ENCODE results near the gene DVL2. TPM values are rescaled to one million over a fixed set of nuclear protein-coding genes. Genes with fewer than 3 reads are reported as not detected.
A peak's percentile ranks its signal among the peaks of the same experiment; 100 is the strongest.

The DVL2 gene
- total and polyA plus RNA-seq, 2 of the 13 experiments (the other 11 are each of a cell fraction or from before 2014, with no cell fraction given), result 5.7 to 38.2 TPM

GRCh38 chr17:7178973-7179316, 55.4 kb downstream of the DVL2 start:
- POLR2A ChIA-PET, result interaction anchor here (0.6 to 4.4 kb wide), 25 partner anchors 10 to 466 kb away, joined by 3 to 76 read pairs (median 7); partner anchors contain the start of genes ACADVL, ASGR2, DLG4 and DVL2
- WGBS (ENCODE audit: low lambda C conversion rate), result 1% methylated on average over 11 of the region's 11 CpGs
- BruUV-seq (replicated peaks), result no TSS peak
- TF ChIP-seq ZNF263 (CRISPR knock-in tag; IDR thresholded peaks at IDR 0.05), result no peak
- TF ChIP-seq ZNF468 (CRISPR knock-in tag; IDR thresholded peaks at IDR 0.05), result no peak
- TF ChIP-seq HINFP (CRISPR knock-in tag; IDR thresholded peaks at IDR 0.05; ENCODE audit: low read depth), result 0 out of 2 replicates have a peak, but pooled peaks have one; percentile 29
- no peak for TF ChIP-seq CBX1 (IDR thresholded peaks at IDR 0.05; ENCODE audit: low read depth)
- TF ChIP-seq LRRFIP1 (CRISPR knock-in tag; conservative IDR thresholded peaks at IDR 0.05), result no peak
- no peak for TF ChIP-seq THYN1 (CRISPR knock-in tag; IDR thresholded peaks at IDR 0.05; ENCODE audit: borderline replicate concordance, low read depth)
- TF ChIP-seq ZNF616 (CRISPR knock-in tag; IDR thresholded peaks at IDR 0.05; ENCODE audit: low read depth), result no peak
- TF ChIP-seq PHF20 (CRISPR knock-in tag; IDR thresholded peaks at IDR 0.05), result no peak
- TF ChIP-seq SATB2 (CRISPR knock-in tag; IDR thresholded peaks at IDR 0.05), result 0 out of 2 replicates have a peak, but pooled peaks have one; percentile 7
- TF ChIP-seq ZNF891 (CRISPR knock-in tag; IDR thresholded peaks at IDR 0.05), result no peak
- TF ChIP-seq AFF4 (CRISPR knock-in tag; IDR thresholded peaks at IDR 0.05), result no peak
- no peak for TF ChIP-seq NCOA1 (CRISPR knock-in tag; IDR thresholded peaks at IDR 0.05)
- TF ChIP-seq SRSF1 (optimal IDR thresholded peaks at IDR 0.05; ENCODE audit: low read depth, low read length), result no peak
- no peak for TF ChIP-seq ZNF317 (CRISPR knock-in tag; IDR thresholded peaks at IDR 0.05)
- no peak for TF ChIP-seq ZNF251 (CRISPR knock-in tag; IDR thresholded peaks at IDR 0.05)
- TF ChIP-seq AGO2 (optimal IDR thresholded peaks at IDR 0.05; ENCODE audit: low read depth, low read length), result peak; percentile 22
- TF ChIP-seq HBP1 (CRISPR knock-in tag; IDR thresholded peaks at IDR 0.05; ENCODE audit: low read depth), result no peak

More at GRCh38 chr17:7178973-7179316, 55.4 kb downstream of the DVL2 start:
- Histone ChIP-seq H4K20me1 (ENCODE audit: insufficient read depth, low read length) (peaks cover 31% of the 10 kb centered on the region), H3K4me3 (replicated peaks in 1 of 3; ENCODE audit: insufficient read depth in 1 of 3, low read depth in 2 of 3, low read length in 3 of 3) (peak overlapping the region; percentile 73 to 93 (median 84)), H3K79me2 (ENCODE audit: insufficient read depth, low read length) (peaks cover 47% of the 10 kb centered on the region), H3K27me3 (ENCODE audit: control insufficient read depth in 1 of 2, insufficient read depth in 2 of 2, low read length in 2 of 2) (no peaks in the 10 kb centered on the region; a peak in 1 of 5 replicates), H3K4me1 (ENCODE audit: insufficient read depth, low read length) (peaks cover 53% of the 10 kb centered on the region), H2AFZ (ENCODE audit: low read length) (no peak overlapping the region), H3K9ac (ENCODE audit: insufficient read depth, low read depth, low read length) (peak overlapping the region; percentile 96), H3K27ac (ENCODE audit: extremely low read length, insufficient read depth, low read length) (peak overlapping the region; percentile 98), H3K4me2 (ENCODE audit: low read depth, low read length) (peak overlapping the region; percentile 92), H3K36me3 (replicated peaks in 1 of 2; ENCODE audit: control insufficient read depth in 1 of 2, insufficient read depth in 2 of 2, low read length in 2 of 2) (peaks cover 14 to 27% of the 10 kb centered on the region in 2 experiments), H3K9me3 (ENCODE audit: low read length) (no peaks in the 10 kb centered on the region)
- intact Hi-C loops (cut with micrococcal nuclease; ENCODE audit: unreplicated experiment), result loop anchor here (2.0 to 10.0 kb wide), 4 partner anchors 33 to 132 kb away; partner anchors contain the start of genes DVL2 and PHF23
- FAIRE-seq, result no peak
- in situ Hi-C loops (cut with HindIII; ENCODE audit: extremely low pct_ligation_motif_present, low pct_unique_long_range_greater_than_20kb), result loop anchor here (5.0 kb wide), 1 partner anchor 38 kb away; the partner anchor contains the start of genes ACADVL and DLG4
- ATAC-seq, result no peak
- CTCF ChIA-PET (ENCODE audit: low intra/inter-chr PET ratio, low total read pairs), result no interaction called here
- DNase-seq (ENCODE audit: low spot score), result no peak

Measured in HepG2 (cell line).